ENCODE data around the gene BBS2.
A peak's percentile ranks its signal among the peaks of the same experiment; 100 is the strongest.

Gene BBS2

DNA sequence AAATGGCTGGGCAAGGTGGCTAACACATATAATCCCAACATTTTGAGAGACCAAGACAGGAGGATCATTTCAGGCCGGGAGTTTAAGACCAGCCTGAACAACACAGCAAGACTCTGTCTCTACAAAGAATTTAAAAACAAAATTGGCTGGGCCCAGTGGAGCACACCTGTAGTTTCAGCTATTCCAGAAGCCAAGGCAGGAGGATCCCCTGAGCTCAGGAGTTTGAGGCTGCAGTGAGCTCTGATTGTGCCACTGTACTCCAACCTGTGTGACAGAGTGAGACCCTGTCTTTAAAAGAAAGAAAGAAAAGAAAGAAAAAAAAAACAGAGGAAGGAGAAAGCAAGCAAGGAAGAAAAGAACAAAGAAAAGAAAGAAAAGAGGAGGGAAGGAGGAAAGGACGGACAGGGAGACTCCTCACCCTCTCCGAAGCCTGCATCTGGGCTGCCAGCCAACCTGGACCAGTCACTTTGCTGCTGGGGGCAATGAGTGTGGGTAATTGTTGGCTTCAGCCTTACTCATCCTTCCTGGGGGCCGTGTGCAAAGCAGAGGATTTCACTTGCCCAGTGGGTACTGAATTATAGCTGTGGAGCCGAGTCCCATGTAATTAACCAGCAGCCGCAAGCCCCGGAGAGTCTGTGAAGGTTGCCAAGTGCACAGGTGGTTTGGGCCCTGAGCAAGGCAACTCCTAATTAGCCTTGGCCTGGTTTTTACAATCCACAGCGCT is 38.4 kb upstream of the BBS2 start:
- TF ChIP-seq, protein P1, sequence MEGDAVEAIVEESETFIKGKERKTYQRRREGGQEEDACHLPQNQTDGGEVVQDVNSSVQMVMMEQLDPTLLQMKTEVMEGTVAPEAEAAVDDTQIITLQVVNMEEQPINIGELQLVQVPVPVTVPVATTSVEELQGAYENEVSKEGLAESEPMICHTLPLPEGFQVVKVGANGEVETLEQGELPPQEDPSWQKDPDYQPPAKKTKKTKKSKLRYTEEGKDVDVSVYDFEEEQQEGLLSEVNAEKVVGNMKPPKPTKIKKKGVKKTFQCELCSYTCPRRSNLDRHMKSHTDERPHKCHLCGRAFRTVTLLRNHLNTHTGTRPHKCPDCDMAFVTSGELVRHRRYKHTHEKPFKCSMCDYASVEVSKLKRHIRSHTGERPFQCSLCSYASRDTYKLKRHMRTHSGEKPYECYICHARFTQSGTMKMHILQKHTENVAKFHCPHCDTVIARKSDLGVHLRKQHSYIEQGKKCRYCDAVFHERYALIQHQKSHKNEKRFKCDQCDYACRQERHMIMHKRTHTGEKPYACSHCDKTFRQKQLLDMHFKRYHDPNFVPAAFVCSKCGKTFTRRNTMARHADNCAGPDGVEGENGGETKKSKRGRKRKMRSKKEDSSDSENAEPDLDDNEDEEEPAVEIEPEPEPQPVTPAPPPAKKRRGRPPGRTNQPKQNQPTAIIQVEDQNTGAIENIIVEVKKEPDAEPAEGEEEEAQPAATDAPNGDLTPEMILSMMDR (IDR thresholded peaks at IDR 0.05; ENCODE audit: insufficient read depth, low read depth, low read length, missing control alignments) = no peak
- DNase-seq (ENCODE audit: low read depth) = no peak
- H3K4me3 ChIP-seq (ENCODE audit: low read depth, low read length) = no peak overlapping the region

DNA sequence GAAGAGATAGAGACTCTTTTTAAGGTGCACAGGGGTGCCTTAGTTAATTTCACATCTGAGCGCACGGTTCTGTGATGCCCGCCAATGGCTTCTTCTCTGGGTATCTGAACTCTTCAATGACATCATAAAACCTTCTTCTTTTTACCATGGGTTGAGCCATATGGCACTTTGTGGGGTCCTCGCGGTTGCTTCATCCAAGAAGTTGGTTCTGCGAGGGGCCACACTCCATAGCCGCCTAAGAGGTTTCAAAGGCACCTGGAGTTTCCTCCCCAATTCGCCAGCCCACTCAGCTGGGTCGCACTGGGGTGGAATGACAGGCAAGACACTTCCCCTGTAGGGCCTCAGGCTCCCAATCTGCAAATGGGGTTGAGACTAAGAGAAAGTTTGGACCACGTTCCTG is 34.6 kb upstream of the BBS2 start:
- TF ChIP-seq, protein P1 (IDR thresholded peaks at IDR 0.05; ENCODE audit: insufficient read depth, low read depth, low read length, missing control alignments) = no peak
- H3K4me3 ChIP-seq (ENCODE audit: low read depth, low read length) = no peak overlapping the region
- no peak for DNase-seq (ENCODE audit: low read depth)

DNA sequence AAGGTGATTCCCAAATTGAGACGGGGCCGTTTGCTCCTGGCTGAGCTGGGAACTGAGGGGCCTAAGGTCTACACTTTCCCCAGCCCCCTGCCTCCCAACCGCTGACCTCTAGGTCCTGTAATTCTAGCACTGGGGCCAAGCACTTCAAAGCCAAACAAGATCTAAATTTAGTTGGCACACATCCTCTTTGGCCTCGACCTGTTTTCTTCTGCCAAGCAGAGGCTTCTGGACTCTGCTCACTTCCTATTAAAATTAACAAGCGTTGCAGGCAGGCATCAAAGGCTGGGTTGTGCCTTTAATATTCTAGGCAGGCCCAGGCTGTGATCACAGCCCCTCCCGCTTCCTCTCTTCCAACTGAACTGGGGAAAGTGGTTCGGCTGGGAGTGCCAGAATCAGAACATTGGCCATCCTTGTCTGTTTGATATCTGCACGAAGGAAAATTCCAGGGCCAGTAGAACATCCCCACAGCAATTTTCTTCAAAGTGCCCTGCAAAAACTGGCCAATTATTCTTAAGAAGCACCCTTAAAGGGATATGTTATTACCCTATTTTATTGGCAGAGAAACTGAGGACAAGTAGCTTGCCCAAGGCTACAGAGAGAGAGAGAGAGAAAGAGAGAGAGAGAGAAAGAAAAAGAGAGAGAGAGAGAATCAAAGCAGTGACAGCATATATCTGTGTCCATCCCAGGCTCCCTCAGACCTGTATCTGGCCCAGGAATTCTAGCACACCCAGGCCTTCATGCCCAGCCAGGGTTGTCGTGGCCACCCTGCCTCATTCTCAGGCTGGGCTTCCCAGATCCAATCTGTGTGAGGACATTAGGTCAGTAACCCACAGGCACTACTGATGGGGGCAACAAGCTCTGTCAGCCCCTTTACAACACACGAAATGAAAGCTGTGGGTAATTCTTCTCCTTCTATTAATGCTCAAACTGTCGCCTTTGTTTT is 32.2 kb upstream of the BBS2 start:
- H3K4me3 ChIP-seq (ENCODE audit: low read depth, low read length) = no peak overlapping the region
- TF ChIP-seq, protein P1 (IDR thresholded peaks at IDR 0.05; ENCODE audit: insufficient read depth, low read depth, low read length, missing control alignments) = no peak
- DNase-seq (ENCODE audit: low read depth) = peak; percentile 22

DNA sequence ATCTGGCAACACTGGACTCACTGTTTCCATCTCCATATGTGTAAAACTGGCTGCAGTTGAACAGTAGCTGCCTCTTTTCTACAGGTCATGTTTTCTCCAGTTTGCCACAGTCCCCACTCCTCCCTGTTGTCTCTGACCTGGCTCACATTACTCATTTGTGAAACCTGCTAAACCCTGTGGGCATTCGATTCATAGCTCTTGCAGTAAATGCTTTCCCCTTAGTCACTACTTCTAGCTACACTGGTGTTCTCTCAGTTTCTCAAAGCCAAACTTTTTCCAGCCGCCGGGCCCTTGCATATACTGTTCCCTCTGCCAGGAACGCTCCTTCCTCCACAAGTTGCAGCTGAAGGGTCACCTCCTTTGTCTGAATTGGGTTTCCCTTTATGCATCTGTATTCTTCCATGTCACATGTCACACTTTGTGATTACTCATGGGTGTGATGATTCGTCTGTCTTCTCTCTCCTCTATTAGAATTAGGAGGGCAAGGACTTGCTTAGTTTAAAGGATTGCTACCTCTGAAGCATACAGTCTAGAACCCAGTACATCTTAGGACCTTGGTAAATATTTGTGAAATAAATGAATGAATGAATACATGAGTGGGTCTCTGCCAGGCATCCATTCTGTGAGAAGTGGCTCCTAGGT is 30.0 kb upstream of the BBS2 start:
- TF ChIP-seq, protein P1 (IDR thresholded peaks at IDR 0.05; ENCODE audit: insufficient read depth, low read depth, low read length, missing control alignments) = no peak
- no peak overlapping the region for H3K4me3 ChIP-seq (ENCODE audit: low read depth, low read length)
- DNase-seq (ENCODE audit: low read depth) = no peak

DNA sequence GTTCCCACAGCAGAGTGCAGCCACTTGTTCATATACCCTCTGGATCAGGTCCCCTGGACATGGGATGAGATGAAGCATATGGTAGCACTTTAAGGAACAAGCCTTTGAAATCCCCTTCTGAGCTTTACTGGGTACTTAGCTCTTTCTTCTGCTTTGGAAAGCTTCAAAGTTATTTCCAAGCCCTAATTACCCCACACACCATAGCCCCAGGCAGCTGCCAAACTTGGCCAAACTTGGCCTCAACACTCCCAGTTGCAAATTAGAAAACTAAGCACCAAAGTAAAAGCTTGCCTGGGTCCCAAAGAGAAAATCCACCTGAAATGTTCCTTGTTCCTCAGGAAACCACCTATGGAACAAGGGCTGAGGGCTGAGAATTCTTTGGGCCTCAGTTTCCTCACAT is 29.3 kb upstream of the BBS2 start:
- no peak for DNase-seq (ENCODE audit: low read depth)
- TF ChIP-seq, protein P1 (IDR thresholded peaks at IDR 0.05; ENCODE audit: insufficient read depth, low read depth, low read length, missing control alignments) = no peak
- H3K4me3 ChIP-seq (ENCODE audit: low read depth, low read length) = no peak overlapping the region

DNA sequence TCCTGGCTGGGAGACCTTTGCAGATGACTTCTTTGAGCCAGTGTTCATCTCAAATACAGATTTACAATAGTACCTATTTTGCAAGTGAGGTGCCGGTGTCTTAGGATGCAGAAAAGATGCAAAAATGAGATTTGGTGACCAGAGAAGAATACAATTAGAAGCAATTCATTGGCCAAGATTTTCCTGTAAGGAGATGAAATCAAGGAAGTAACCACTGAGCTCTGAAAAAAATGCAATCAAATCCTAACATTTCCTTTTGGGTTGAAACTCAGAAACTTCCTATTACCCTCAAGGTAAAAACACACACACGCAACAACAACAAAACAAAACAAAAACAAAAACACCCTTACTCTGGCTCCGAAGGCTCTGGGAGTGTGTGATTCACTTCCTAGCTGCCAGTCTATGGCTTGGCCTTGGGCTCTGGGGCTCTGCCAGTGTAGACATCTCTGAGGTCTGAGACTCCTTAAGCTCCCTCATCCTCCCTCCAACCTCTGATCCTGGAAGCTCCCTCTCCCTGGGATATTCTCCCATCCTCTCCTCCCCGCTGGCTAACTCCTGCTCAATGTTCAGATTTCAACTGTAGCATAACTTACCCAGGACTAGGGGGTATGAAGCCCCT is 28.2 kb upstream of the BBS2 start:
- DNase-seq (ENCODE audit: low read depth) = no peak
- H3K4me3 ChIP-seq (ENCODE audit: low read depth, low read length) = no peak overlapping the region
- TF ChIP-seq, protein P1 (IDR thresholded peaks at IDR 0.05; ENCODE audit: insufficient read depth, low read depth, low read length, missing control alignments) = no peak
